ENCODE measurements around the gene TENT4A. TPM values are rescaled to one million over a fixed set of nuclear protein-coding genes. Genes with fewer than 3 reads are reported as not detected.

The TENT4A gene
- total RNA-seq, 2 experiments from 2014 or later = 39.0 to 46.1 TPM

- Histone ChIP-seq H4K20me1 (ENCODE audit: insufficient read depth, low read length) (no peaks in the 10 kb centered on the region), H3K4me1 (ENCODE audit: insufficient read depth, low read length, poor library complexity, severe bottlenecking) (no peaks in the 10 kb centered on the region), H3K36me3 (ENCODE audit: insufficient read depth, low read length) (no peaks in the 10 kb centered on the region), H2AFZ (ENCODE audit: low read length) (no peak overlapping the region), H3K4me2 (ENCODE audit: low read length) (no peak overlapping the region), H3K27ac (ENCODE audit: low read depth, low read length, poor library complexity, severe bottlenecking) (no peak overlapping the region), H3K9me3 (ENCODE audit: low read length) (no peaks in the 10 kb centered on the region), H3K79me2 (ENCODE audit: insufficient read depth, low read depth, low read length) (no peaks in the 10 kb centered on the region), H3K9me2 (ENCODE audit: insufficient read depth, low read length) (no peaks in the 10 kb centered on the region), H3K4me3 (ENCODE audit: low read depth, low read length, poor library complexity, severe bottlenecking) (no peak overlapping the region)
- ChIA-PET CTCF (ENCODE audit: unreplicated experiment) (no interaction called here), POLR2A (interaction anchor here (0.7 kb wide), 1 partner anchor 19 kb away, joined by 3 read pairs; no protein-coding TSS in a partner anchor)
- no TSS peak for BruUV-seq (replicated peaks)
- TF ChIP-seq EZH2phosphoT487 (IDR thresholded peaks at IDR 0.05; ENCODE audit: borderline replicate concordance, low read depth, low read length) = no peak
- no peak for TF ChIP-seq CTCF (conservative IDR thresholded peaks at IDR 0.05; ENCODE audit: low read length)
- no peak for DNase-seq (ENCODE audit: low spot score)
- intact Hi-C loops (cut with micrococcal nuclease; ENCODE audit: unreplicated experiment) = no loop called here
Observed at GRCh38 chr5:6686915-6687409, 26.3 kb upstream of the TENT4A start.

GRCh38 chr5:6687505-6687904 lies 25.7 kb upstream of the TENT4A start:
- DNase-seq (ENCODE audit: low spot score) = no peak
- H3K9me3 ChIP-seq (ENCODE audit: low read length) = no peaks in the 10 kb centered on the region
- no peak overlapping the region for H2AFZ ChIP-seq (ENCODE audit: low read length)
- POLR2A ChIA-PET = interaction anchor here (0.7 kb wide), 1 partner anchor 19 kb away, joined by 3 read pairs; no protein-coding TSS in a partner anchor
- intact Hi-C loops (cut with micrococcal nuclease; ENCODE audit: unreplicated experiment) = no loop called here
- H3K36me3 ChIP-seq (ENCODE audit: insufficient read depth, low read length) = no peaks in the 10 kb centered on the region
- no peaks in the 10 kb centered on the region for H3K79me2 ChIP-seq (ENCODE audit: insufficient read depth, low read depth, low read length)
- no peak overlapping the region for H3K4me3 ChIP-seq (ENCODE audit: low read depth, low read length, poor library complexity, severe bottlenecking)
- TF ChIP-seq EZH2phosphoT487 (IDR thresholded peaks at IDR 0.05; ENCODE audit: borderline replicate concordance, low read depth, low read length) = no peak
- TF ChIP-seq CTCF (conservative IDR thresholded peaks at IDR 0.05; ENCODE audit: low read length) = no peak
- no peaks in the 10 kb centered on the region for H4K20me1 ChIP-seq (ENCODE audit: insufficient read depth, low read length)
- H3K9me2 ChIP-seq (ENCODE audit: insufficient read depth, low read length) = no peaks in the 10 kb centered on the region
- CTCF ChIA-PET (ENCODE audit: unreplicated experiment) = no interaction called here
- no peaks in the 10 kb centered on the region for H3K4me1 ChIP-seq (ENCODE audit: insufficient read depth, low read length, poor library complexity, severe bottlenecking)
- no peak overlapping the region for H3K27ac ChIP-seq (ENCODE audit: low read depth, low read length, poor library complexity, severe bottlenecking)
- H3K4me2 ChIP-seq (ENCODE audit: low read length) = no peak overlapping the region
- no TSS peak for BruUV-seq (replicated peaks)

GRCh38 chr5:6692906-6693305 lies 20.3 kb upstream of the TENT4A start:
- no peak overlapping the region for H3K4me3 ChIP-seq (ENCODE audit: low read depth, low read length, poor library complexity, severe bottlenecking)
- no peaks in the 10 kb centered on the region for H3K4me1 ChIP-seq (ENCODE audit: insufficient read depth, low read length, poor library complexity, severe bottlenecking)
- no peaks in the 10 kb centered on the region for H3K79me2 ChIP-seq (ENCODE audit: insufficient read depth, low read depth, low read length)
- intact Hi-C loops (cut with micrococcal nuclease; ENCODE audit: unreplicated experiment) = no loop called here
- H3K4me2 ChIP-seq (ENCODE audit: low read length) = no peak overlapping the region
- no TSS peak for BruUV-seq (replicated peaks)
- no peak overlapping the region for H3K27ac ChIP-seq (ENCODE audit: low read depth, low read length, poor library complexity, severe bottlenecking)
- ChIA-PET CTCF (ENCODE audit: unreplicated experiment) (no interaction called here), POLR2A (interaction anchor here (0.7 to 1.8 kb wide), 3 partner anchors 10 to 740 kb away, joined by 4 to 6 read pairs (median 6); no protein-coding TSS in a partner anchor)
- TF ChIP-seq EZH2phosphoT487 (IDR thresholded peaks at IDR 0.05; ENCODE audit: borderline replicate concordance, low read depth, low read length) (no peak), CTCF (conservative IDR thresholded peaks at IDR 0.05; ENCODE audit: low read length) (no peak)
- H2AFZ ChIP-seq (ENCODE audit: low read length) = no peak overlapping the region
- H3K9me2 ChIP-seq (ENCODE audit: insufficient read depth, low read length) = no peaks in the 10 kb centered on the region; the same call in 1 of the 2 replicates
- H3K9me3 ChIP-seq (ENCODE audit: low read length) = no peaks in the 10 kb centered on the region
- H3K36me3 ChIP-seq (ENCODE audit: insufficient read depth, low read length) = no peaks in the 10 kb centered on the region
- H4K20me1 ChIP-seq (ENCODE audit: insufficient read depth, low read length) = no peaks in the 10 kb centered on the region
- no peak for DNase-seq (ENCODE audit: low spot score)
